BLaER1 treated with 17β-estradiol and CSF1 and Interleukin-3, amounts not matched to agents 10 nM and 100 nM (cell line): Measurements from ENCODE around the gene CRIM1.
A peak's percentile ranks its signal among the peaks of the same experiment; 100 is the strongest.

Source experiments
- H3K27ac ChIP-seq, 11 experiments: shearing (Covaris generic); formaldehyde crosslinking; 2 replicates each; pipeline ENCODE4 v1.8.1; 2022
- H3K27me3 ChIP-seq, 11 experiments: shearing (Covaris generic); formaldehyde crosslinking; 2 replicates each; pipeline ENCODE4 v1.8.1; 2022
- H3K36me3 ChIP-seq, 11 experiments: shearing (Covaris generic); formaldehyde crosslinking; 2 replicates each; pipeline ENCODE4 v1.8.1; 2022
- H3K4me1 ChIP-seq, 10 experiments: shearing (Covaris generic); formaldehyde crosslinking; 2 replicates each; pipeline ENCODE4 v1.8.1; 2022
- H3K4me2 ChIP-seq, 11 experiments: shearing (Covaris generic); formaldehyde crosslinking; 2 replicates each; pipeline ENCODE4 v1.8.1; 2022
- H3K4me3 ChIP-seq, 10 experiments: shearing (Covaris generic); formaldehyde crosslinking; 2 replicates each; pipeline ENCODE4 v1.8.1; 2022
- H3K9ac ChIP-seq, 11 experiments: shearing (Covaris generic); formaldehyde crosslinking; 2 replicates each; pipeline ENCODE4 v1.8.1; 2022
- H3K9me3 ChIP-seq, 11 experiments: shearing (Covaris generic); formaldehyde crosslinking; replicated peaks in 1 of 11; 2 replicates each; pipeline ENCODE4 v1.8.1; 2022
- H4K20me1 ChIP-seq, 11 experiments: shearing (Covaris generic); formaldehyde crosslinking; 2 replicates each; pipeline ENCODE4 v1.8.1; 2022
- Cebpa-rat ChIP-seq, 11 experiments: shearing (Covaris generic); IDR thresholded peaks; 2 replicates each; pipeline ENCODE4 v1.8.1; 2022

The CRIM1 gene

DNA sequence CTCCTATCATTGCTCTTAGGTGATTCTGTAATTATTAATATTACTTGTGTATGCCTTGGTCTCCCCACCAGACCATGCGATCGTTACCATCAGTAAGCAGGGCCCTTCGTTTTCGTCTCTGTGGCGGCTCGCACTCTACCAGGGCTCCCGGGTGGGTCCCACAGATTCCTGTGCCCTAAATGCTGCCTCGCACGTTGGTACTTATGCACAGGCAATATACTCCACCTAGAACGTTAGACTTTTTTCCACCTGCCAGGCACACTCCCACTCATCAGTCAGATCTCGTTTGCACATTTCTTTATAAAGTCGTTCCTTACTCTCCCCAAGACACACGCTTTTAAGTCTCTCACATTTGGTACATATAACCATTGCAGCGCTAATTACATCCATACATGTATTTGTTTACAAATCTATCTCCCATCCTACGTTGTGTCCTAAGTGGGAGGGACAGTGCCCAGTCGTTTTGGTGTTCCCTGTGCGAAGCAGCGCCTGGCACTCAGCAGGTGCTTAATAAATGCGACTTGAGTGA is 241.5 kb downstream of the CRIM1 start:
- H3K36me3 ChIP-seq: peaks cover 16 to 40% (median 28%) of the 10 kb centered on the region in 11 experiments
- no peaks in the 10 kb centered on the region for H3K27me3 ChIP-seq
- H3K9ac ChIP-seq: peak overlapping the region; percentile 85 to 92 (median 89)
- H4K20me1 ChIP-seq: peaks cover 0 to 45% (median 24%) of the 10 kb centered on the region in 11 experiments; a peak in 15 of 22 replicates
- peak overlapping the region; percentile 71 to 97 (median 89) for H3K4me2 ChIP-seq
- H3K4me3 ChIP-seq: peak overlapping the region; percentile 67 to 84 (median 75)
- peaks cover 13 to 34% (median 18%) of the 10 kb centered on the region in 10 experiments for H3K4me1 ChIP-seq
- peak overlapping the region; percentile 82 to 93 (median 88); a peak in 21 of 22 replicates for H3K27ac ChIP-seq
- peaks cover 0 to 24% (median 12%) of the 10 kb centered on the region in 11 experiments; a peak in 14 of 22 replicates for H3K9me3 ChIP-seq
- TF ChIP-seq Cebpa-rat (IDR thresholded peaks at IDR 0.05): no peak

DNA sequence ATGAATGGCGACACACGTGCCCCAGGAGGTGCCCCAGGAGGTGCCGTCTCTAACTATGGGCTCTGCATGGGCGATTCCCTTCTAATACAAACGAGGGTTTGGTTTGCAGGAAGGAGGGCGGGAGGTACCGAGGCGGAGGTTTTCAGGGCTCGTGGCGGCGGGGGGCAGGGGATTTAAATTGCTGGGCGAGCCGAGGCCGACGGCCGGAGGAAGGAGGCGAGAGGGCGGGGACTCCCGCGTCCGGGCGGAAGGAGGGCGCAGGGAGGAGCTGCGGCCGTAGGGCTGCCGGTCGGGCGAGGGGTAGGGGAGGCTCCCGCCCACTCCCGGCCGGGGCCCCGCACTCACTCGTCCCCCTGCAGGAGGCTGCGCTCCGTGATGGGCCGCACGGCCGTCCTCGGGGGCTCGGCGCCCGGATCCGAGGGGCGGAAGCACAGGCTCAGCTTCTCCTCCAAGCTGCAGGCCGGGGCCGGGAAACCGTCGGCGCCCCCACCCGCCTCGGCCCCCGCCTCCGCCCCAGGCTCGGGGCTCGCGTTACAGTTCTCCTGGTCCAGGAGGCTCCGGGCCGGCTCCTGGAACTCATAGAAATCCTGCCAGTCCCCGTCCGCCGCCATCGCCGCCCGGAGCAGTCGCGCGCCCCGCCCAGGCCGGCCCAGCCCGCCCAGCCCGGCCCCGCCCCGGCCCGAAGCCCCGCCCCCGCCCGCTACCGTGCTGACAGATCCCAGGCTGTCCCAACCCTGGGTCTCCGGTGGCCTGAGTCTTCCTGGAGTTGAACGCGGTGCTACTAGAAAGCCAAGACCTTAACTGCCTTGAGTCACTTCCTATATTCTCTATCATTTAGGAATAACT is 242.2 kb downstream of the CRIM1 start, which contains the start of gene FEZ2:
Gene FEZ2, minus strand, starts transcription at position 637 of the 846 bp plus-strand sequence. Its CDS starts 26 bp downstream, at position 611.
- Histone ChIP-seq H3K9ac (peak within 1 kb of the TSS; percentile 85 to 92 (median 89)), H3K27me3 (no peaks in the 10 kb centered on the region), H4K20me1 (peaks cover 0 to 39% (median 22%) of the 10 kb centered on the region in 11 experiments; a peak in 14 of 22 replicates), H3K27ac (peak within 1 kb of the TSS; percentile 82 to 93 (median 88)), H3K36me3 (peaks cover 16 to 33% (median 28%) of the 10 kb centered on the region in 11 experiments), H3K4me3 (peak within 1 kb of the TSS; percentile 67 to 84 (median 75)), H3K9me3 (peaks cover 0 to 24% (median 12%) of the 10 kb centered on the region in 11 experiments; a peak in 14 of 22 replicates), H3K4me1 (peaks cover 13 to 30% (median 18%) of the 10 kb centered on the region in 10 experiments), H3K4me2 (peak within 1 kb of the TSS; percentile 71 to 97 (median 89))
- TF ChIP-seq Cebpa-rat (IDR thresholded peaks at IDR 0.05): no peak
